ENCODE measurements around the gene TNPO1.

GRCh38 chr5:72859127-72859526, 42.7 kb downstream of the TNPO1 start:
- TF ChIP-seq CTCF (conservative IDR thresholded peaks at IDR 0.05) (no peak), EZH2 (IDR thresholded peaks at IDR 0.05; ENCODE audit: low read depth) (no peak)
